Ovary (tissue), 9 donors: ENCODE data around the gene BDP1. TPM values are rescaled to one million over a fixed set of nuclear protein-coding genes. Genes with fewer than 3 reads are reported as not detected.

ENCODE experiments used
- DNase-seq, 5 donors: peaks; one replicate each; pipeline ENCODE4 v3.0.0-alpha.2; 2019 to 2020
- H3K27ac ChIP-seq, 2 donors: fragments of 200-600 bp; one replicate each; pipeline versions ENCODE4 v1.5.1 to v1.8.0; 2019 to 2022
- H3K27me3 ChIP-seq: fragments of 200-600 bp; one replicate; pipeline ENCODE4 v1.8.0; 2022
- H3K36me3 ChIP-seq: fragments of 200-600 bp; sonication (generic); one replicate; pipeline ENCODE4 v1.5.1; 2019
- H3K4me1 ChIP-seq: one replicate; pipeline ENCODE4 v1.8.1; 2013; ENCODE audit warnings: mild to moderate bottlenecking, moderate library complexity; ENCODE audit not compliant: insufficient read depth
- H3K4me3 ChIP-seq: fragments of 200-600 bp; sonication (generic); one replicate; pipeline ENCODE4 v1.5.1; 2017
- H3K9me3 ChIP-seq, 2 donors: fragments of 200-600 bp in 1 of 2; sonication (generic) in 1 of 2; one replicate each; pipeline versions ENCODE4 v1.5.1 to v1.8.1; 2013 to 2019; ENCODE audit warnings: mild to moderate bottlenecking in 1 of 2, moderate library complexity in 1 of 2
- CTCF ChIP-seq, 3 donors: fragments of 450-650 bp in 2 of 3; fragments of 200-600 bp in 1 of 3; IDR thresholded peaks; one replicate each; pipeline versions ENCODE4 v1.5.1 to v1.8.0; 2016 to 2022; ENCODE audit warnings: antibody characterized with exemption in 3 of 3, mild to moderate bottlenecking in 1 of 3
- EP300 ChIP-seq: sonication (generic); formaldehyde crosslinking; IDR thresholded peaks from one replicate; pipeline ENCODE4 v1.6.1; 2017; ENCODE audit warnings: antibody characterized with exemption
- POLR2A ChIP-seq: fragments of 450-650 bp; IDR thresholded peaks from one replicate; pipeline ENCODE4 v1.6.1; 2017; ENCODE audit warnings: antibody characterized with exemption, mild to moderate bottlenecking, moderate library complexity
- WGBS, 3 donors: extraction: QIAGEN DNeasy Blood & Tissue Kit in 1 of 3; methylation state at CpG; one replicate each; pipeline versions ENCODE4 v1.1.5 to v1.1.7; 2013 to 2017; 5-methylcytosine and 5-hydroxymethylcytosine counted together
- intact Hi-C, 4 donors: fragments of 100-400 bp; cut with DNase I; formaldehyde crosslinking; loops; one replicate each; pipeline versions ENCODE4 v1.11.0 to v1.15.1; 2022 to 2023
- polyA plus RNA-seq, 2 donors: library from polyadenylated mRNA; stranded (reverse); fragments of 200-250 nt in 1 of 2; fragments of 350-450 nt in 1 of 2; fragmentation: Illumina TruSeq in 1 of 2; extraction: RNeasy Lipid Tissue Mini Kit (QIAGEN cat#74804) in 1 of 2; gene quantifications; one replicate each; pipeline ENCODE4 v1.2.3, GENCODE V29; 2013 to 2014
- total RNA-seq, 7 donors: library from RNA; depleted of rRNA in 2 of 7; stranded (reverse); fragments of >200 nt in 2 of 7; fragmentation: NEBNext Ultra II Directional in 3 of 7; extraction: Animal tissue kit (Norgen Biotek cat#: 25700) in 3 of 7; gene quantifications; one replicate each; pipeline versions ENCODE4 v1.1.0 to v1.2.4, GENCODE V29; 2016 to 2023
- donor health status: DM: no; HTN: no; CAD: no; lungs with moderate emphysema.
- donor health status: DM: no; HTN: no; CAD: no.
- donor health status: Bipolar disorder and iron deficiency.
- donor health status: DM: yes; HTN: yes; CAD: no.
- donor health status: DM: no; HTN: no; CAD: no.
- donor health status: DM: yes; HTN: yes; CAD: no.

The BDP1 gene
- total and polyA plus RNA-seq, 9 donors, result 8.6 to 41.6 (median 24.3) TPM

GRCh38 chr5:71586941-71587765, 131.7 kb downstream of the BDP1 start, which contains the start of gene MCCC2:
MCCC2 (plus strand) TSS chr5:71587340; CDS start chr5:71587426, 86 bp downstream.
- H3K27me3 ChIP-seq, result no peaks in the 10 kb centered on the region
- H3K4me1 ChIP-seq, result peaks cover 11% of the 10 kb centered on the region
- intact Hi-C loops, result no loop called here
- H3K9me3 ChIP-seq, result no peaks in the 10 kb centered on the region
- TF ChIP-seq CTCF (IDR thresholded peaks at IDR 0.05) (no peak), POLR2A (peak; percentile 49)
- 0% methylated on average over 38 to 56 of the region's 56 CpGs for WGBS, 3 donors
- DNase-seq, result peak; percentile 94 to 98 (median 96)
- peak within 1 kb of the TSS; percentile 4 to 76 for H3K27ac ChIP-seq
- peak within 1 kb of the TSS; percentile 87 for H3K4me3 ChIP-seq
- H3K36me3 ChIP-seq, result no peaks in the 10 kb centered on the region

- TF ChIP-seq EP300, result no peak
- no peak for TF ChIP-seq POLR2A
- no peak for TF ChIP-seq CTCF (IDR thresholded peaks at IDR 0.05)
- Histone ChIP-seq H3K4me1 (peaks cover 11% of the 10 kb centered on the region), H3K36me3 (no peaks in the 10 kb centered on the region), H3K4me3 (peak overlapping the region; percentile 87), H3K9me3 (no peaks in the 10 kb centered on the region), H3K27ac (peak overlapping the region; percentile 4 to 76), H3K27me3 (no peaks in the 10 kb centered on the region)
- DNase-seq, result peak in 2 of 5 donors; percentile 27 to 38
- 61 to 68% (median 67%) methylated on average over 19 of the region's 19 CpGs for WGBS, 3 donors
- intact Hi-C loops, result no loop called here
These were observed 132.5 kb downstream of the BDP1 start for GRCh38 chr5:71587766-71588532.

GRCh38 chr5:71588533-71588885, 133.1 kb downstream of the BDP1 start:
- H3K4me1 ChIP-seq, result peaks cover 11% of the 10 kb centered on the region
- no peak overlapping the region for H3K27ac ChIP-seq
- intact Hi-C loops, result no loop called here
- H3K36me3 ChIP-seq, result no peaks in the 10 kb centered on the region
- no peaks in the 10 kb centered on the region for H3K9me3 ChIP-seq
- WGBS, 3 donors, result 90 to 97% (median 96%) methylated on average over 2 of the region's 2 CpGs
- H3K4me3 ChIP-seq, result no peak overlapping the region
- TF ChIP-seq EP300 (no peak), CTCF (IDR thresholded peaks at IDR 0.05) (no peak), POLR2A (no peak)
- no peaks in the 10 kb centered on the region for H3K27me3 ChIP-seq
- DNase-seq, result no peak

GRCh38 chr5:71589903-71590302, 134.5 kb downstream of the BDP1 start:
- TF ChIP-seq POLR2A, result no peak
- no peak for TF ChIP-seq CTCF (IDR thresholded peaks at IDR 0.05)
- TF ChIP-seq EP300, result no peak
- H3K9me3 ChIP-seq, result no peaks in the 10 kb centered on the region
- no peaks in the 10 kb centered on the region for H3K27me3 ChIP-seq
- WGBS, 3 donors, result 49 to 73% (median 69%) methylated on average over 2 of the region's 2 CpGs
- peaks cover 11% of the 10 kb centered on the region for H3K4me1 ChIP-seq
- intact Hi-C loops, result no loop called here
- H3K4me3 ChIP-seq, result no peak overlapping the region
- no peak for DNase-seq
- no peak overlapping the region for H3K27ac ChIP-seq
- H3K36me3 ChIP-seq, result no peaks in the 10 kb centered on the region
